HEK293 (cell line): ENCODE results near the gene ALG12.

Experiments
- GLIS1 ChIP-seq: fragments of 450-650 bp; formaldehyde crosslinking; IDR thresholded peaks from 2 replicates; pipeline ENCODE4 v1.5.1; 2016; ENCODE audit warnings: missing biosample characterization, missing genetic modification characterization
- YY1 ChIP-seq: fragments of 450-650 bp; formaldehyde crosslinking; IDR thresholded peaks from 2 replicates; pipeline ENCODE4 v1.5.1; 2018; ENCODE audit warnings: missing biosample characterization, missing genetic modification characterization
- ZBTB20 ChIP-seq: fragments of 450-650 bp; formaldehyde crosslinking; IDR thresholded peaks from 2 replicates; pipeline ENCODE4 v1.5.1; 2016; ENCODE audit warnings: missing biosample characterization, missing genetic modification characterization
- ZNF121 ChIP-seq: fragments of 450-650 bp; formaldehyde crosslinking; IDR thresholded peaks from 2 replicates; pipeline ENCODE4 v1.5.1; 2016; ENCODE audit warnings: missing biosample characterization, missing genetic modification characterization
- ZNF350 ChIP-seq: fragments of 450-650 bp; formaldehyde crosslinking; IDR thresholded peaks from 2 replicates; pipeline ENCODE4 v1.5.0; 2017; ENCODE audit warnings: missing biosample characterization, mild to moderate bottlenecking, missing genetic modification characterization
- ZNF501 ChIP-seq: fragments of 450-650 bp; formaldehyde crosslinking; IDR thresholded peaks from 2 replicates; pipeline ENCODE4 v1.5.1; 2016; ENCODE audit warnings: missing biosample characterization, missing genetic modification characterization
- ZNF626 ChIP-seq: fragments of 450-650 bp; sonication (Bioruptor Pico); formaldehyde crosslinking; IDR thresholded peaks from 2 replicates; pipeline ENCODE4 v1.5.1; 2018; ENCODE audit warnings: missing biosample characterization, missing genetic modification characterization, inconsistent platforms
- ZNF629 ChIP-seq: fragments of 450-650 bp; formaldehyde crosslinking; IDR thresholded peaks from 2 replicates; pipeline ENCODE4 v1.5.1; 2017; ENCODE audit warnings: missing biosample characterization, missing genetic modification characterization
- ZNF747 ChIP-seq: fragments of 450-650 bp; formaldehyde crosslinking; IDR thresholded peaks from 2 replicates; pipeline ENCODE4 v1.5.1; 2016; ENCODE audit warnings: missing biosample characterization, missing genetic modification characterization
- TF ChIP-seq, protein P1 (sequence below): fragments of 450-650 bp; formaldehyde crosslinking; IDR thresholded peaks from 2 replicates; pipeline ENCODE4 v1.5.1; 2016; ENCODE audit warnings: missing biosample characterization, missing genetic modification characterization
- TF ChIP-seq, protein P2 (sequence below): fragments of 450-650 bp; IDR thresholded peaks from 2 replicates; pipeline ENCODE4 v1.5.1; 2018; ENCODE audit warnings: missing biosample characterization, mild to moderate bottlenecking, missing genetic modification characterization

DNA sequence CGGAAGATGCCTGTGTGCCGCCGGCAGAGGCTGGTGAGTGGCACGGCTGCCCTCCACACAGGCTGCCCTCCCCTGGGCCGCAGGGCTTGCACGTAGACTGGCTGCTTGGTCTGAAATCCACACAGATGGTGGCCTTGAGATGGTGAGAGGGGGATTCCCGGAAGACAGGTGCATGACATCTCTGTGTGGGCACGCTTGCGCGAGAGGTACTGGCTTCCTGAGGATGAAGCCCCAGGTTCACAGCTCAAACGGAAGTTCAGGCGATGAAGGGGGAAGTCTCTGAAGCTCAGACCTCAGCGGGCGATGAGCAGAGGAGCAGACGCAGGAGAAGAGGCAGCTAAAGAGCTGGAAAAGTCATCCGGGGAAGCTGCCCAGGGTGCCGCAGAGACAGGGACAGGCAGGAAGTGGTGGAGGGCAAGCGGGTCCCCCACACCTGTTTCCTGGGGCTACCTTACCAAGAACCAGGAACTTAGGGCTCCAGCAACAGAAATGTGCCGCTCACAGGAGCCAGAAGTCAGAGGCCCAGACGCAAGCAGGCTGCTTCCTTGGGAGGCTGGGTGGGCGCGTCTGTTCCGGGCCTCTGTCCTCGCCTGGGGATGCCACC, 7.4 kb upstream of the ALG12 start:
- TF ChIP-seq ZNF121 (tag by site-specific recombination) (no peak), ZNF350 (tag by site-specific recombination) (no peak), ZNF747 (tag by site-specific recombination) (no peak), YY1 (tag by site-specific recombination) (no peak), GLIS1 (tag by site-specific recombination) (no peak), ZBTB20 (tag by site-specific recombination) (no peak), ZNF501 (no peak), ZNF626 (tag by site-specific recombination) (no peak), ZNF629 (tag by site-specific recombination) (no peak)
- TF ChIP-seq, protein P1, sequence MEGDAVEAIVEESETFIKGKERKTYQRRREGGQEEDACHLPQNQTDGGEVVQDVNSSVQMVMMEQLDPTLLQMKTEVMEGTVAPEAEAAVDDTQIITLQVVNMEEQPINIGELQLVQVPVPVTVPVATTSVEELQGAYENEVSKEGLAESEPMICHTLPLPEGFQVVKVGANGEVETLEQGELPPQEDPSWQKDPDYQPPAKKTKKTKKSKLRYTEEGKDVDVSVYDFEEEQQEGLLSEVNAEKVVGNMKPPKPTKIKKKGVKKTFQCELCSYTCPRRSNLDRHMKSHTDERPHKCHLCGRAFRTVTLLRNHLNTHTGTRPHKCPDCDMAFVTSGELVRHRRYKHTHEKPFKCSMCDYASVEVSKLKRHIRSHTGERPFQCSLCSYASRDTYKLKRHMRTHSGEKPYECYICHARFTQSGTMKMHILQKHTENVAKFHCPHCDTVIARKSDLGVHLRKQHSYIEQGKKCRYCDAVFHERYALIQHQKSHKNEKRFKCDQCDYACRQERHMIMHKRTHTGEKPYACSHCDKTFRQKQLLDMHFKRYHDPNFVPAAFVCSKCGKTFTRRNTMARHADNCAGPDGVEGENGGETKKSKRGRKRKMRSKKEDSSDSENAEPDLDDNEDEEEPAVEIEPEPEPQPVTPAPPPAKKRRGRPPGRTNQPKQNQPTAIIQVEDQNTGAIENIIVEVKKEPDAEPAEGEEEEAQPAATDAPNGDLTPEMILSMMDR (tag by site-specific recombination): no peak
- TF ChIP-seq, protein P2, sequence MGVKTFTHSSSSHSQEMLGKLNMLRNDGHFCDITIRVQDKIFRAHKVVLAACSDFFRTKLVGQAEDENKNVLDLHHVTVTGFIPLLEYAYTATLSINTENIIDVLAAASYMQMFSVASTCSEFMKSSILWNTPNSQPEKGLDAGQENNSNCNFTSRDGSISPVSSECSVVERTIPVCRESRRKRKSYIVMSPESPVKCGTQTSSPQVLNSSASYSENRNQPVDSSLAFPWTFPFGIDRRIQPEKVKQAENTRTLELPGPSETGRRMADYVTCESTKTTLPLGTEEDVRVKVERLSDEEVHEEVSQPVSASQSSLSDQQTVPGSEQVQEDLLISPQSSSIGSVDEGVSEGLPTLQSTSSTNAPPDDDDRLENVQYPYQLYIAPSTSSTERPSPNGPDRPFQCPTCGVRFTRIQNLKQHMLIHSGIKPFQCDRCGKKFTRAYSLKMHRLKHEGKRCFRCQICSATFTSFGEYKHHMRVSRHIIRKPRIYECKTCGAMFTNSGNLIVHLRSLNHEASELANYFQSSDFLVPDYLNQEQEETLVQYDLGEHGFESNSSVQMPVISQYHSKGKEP (tag by site-specific recombination): no peak
